Pulmonary artery endothelial cell (primary cell): ENCODE results near the gene PHF3. TPM values are rescaled to one million over a fixed set of nuclear protein-coding genes. Genes with fewer than 3 reads are reported as not detected.

Source experiments
- DNase-seq: peaks from one replicate; pipeline ENCODE4 v3.0.0-alpha.2; 2011; ENCODE audit warnings: low read depth, low spot score
- total RNA-seq: library from RNA; depleted of rRNA; stranded (reverse); fragments of >200 nt; gene quantifications from 2 replicates; pipeline ENCODE4 v1.2.3, GENCODE V29; 2014

PHF3 gene
- total RNA-seq, 1 donor from 2014 or later = 39.2 TPM

GRCh38 chr6:63643862-63644261, 8.3 kb downstream of the PHF3 start:
- DNase-seq = no peak

- DNase-seq = no peak
These were observed 9.2 kb downstream of the PHF3 start for GRCh38 chr6:63644668-63645326.

GRCh38 chr6:63649269-63649668, 13.7 kb downstream of the PHF3 start:
- no peak for DNase-seq

- DNase-seq = no peak
These were observed 14.3 kb downstream of the PHF3 start for GRCh38 chr6:63649847-63650265.

GRCh38 chr6:63652980-63653379, 17.4 kb downstream of the PHF3 start:
- no peak for DNase-seq

- DNase-seq = no peak
These were observed 25.2 kb downstream of the PHF3 start for GRCh38 chr6:63660757-63661156.

GRCh38 chr6:63661769-63662168, 26.2 kb downstream of the PHF3 start:
- no peak for DNase-seq

GRCh38 chr6:63663147-63663955, 27.7 kb downstream of the PHF3 start:
- DNase-seq = peak; percentile 19

- no peak for DNase-seq
These were observed 28.3 kb downstream of the PHF3 start for GRCh38 chr6:63663956-63664281.

GRCh38 chr6:63671098-63671754, 35.6 kb downstream of the PHF3 start:
- no peak for DNase-seq

- no peak for DNase-seq
These were observed 37.1 kb downstream of the PHF3 start for GRCh38 chr6:63672582-63673129.

- no peak for DNase-seq
These were observed 38.1 kb downstream of the PHF3 start for GRCh38 chr6:63673692-63674091.

- DNase-seq = no peak
These were observed 39.0 kb downstream of the PHF3 start for GRCh38 chr6:63674635-63675034.

- DNase-seq = no peak
These were observed 39.5 kb downstream of the PHF3 start for GRCh38 chr6:63675138-63675537.

- no peak for DNase-seq
These were observed 41.0 kb downstream of the PHF3 start for GRCh38 chr6:63676412-63677114.

GRCh38 chr6:63677282-63677681, 41.7 kb downstream of the PHF3 start:
- DNase-seq = no peak

GRCh38 chr6:63683071-63683603, 47.5 kb downstream of the PHF3 start:
- DNase-seq = no peak

GRCh38 chr6:63685446-63686379, 50.1 kb downstream of the PHF3 start:
- no peak for DNase-seq

GRCh38 chr6:63689421-63689820, 53.8 kb downstream of the PHF3 start:
- no peak for DNase-seq

- DNase-seq = no peak
These were observed 54.6 kb downstream of the PHF3 start for GRCh38 chr6:63690221-63690620.
